AG08395 (cell line): ENCODE results near the gene SPRR2D.
"Not testable (repeated sequence)": the region's sequence is repeated elsewhere in the genome, so short reads cannot be mapped to it uniquely, and the experiment has no call there.

Experiments used
- DNase-seq: peaks from one replicate; pipeline ENCODE4 v3.0.0; 2012; ENCODE audit warnings: mixed read lengths, low spot score

Gene SPRR2D

GRCh38 chr1:153040950-153041631, at the start of gene SPRR2D:
SPRR2D (minus strand) TSS chr1:153041120; CDS start chr1:153040346, 774 bp downstream.
- DNase-seq: no peak

GRCh38 chr1:153087652-153088051, 46.7 kb upstream of the SPRR2D start:
- DNase-seq: no peak

DNA sequence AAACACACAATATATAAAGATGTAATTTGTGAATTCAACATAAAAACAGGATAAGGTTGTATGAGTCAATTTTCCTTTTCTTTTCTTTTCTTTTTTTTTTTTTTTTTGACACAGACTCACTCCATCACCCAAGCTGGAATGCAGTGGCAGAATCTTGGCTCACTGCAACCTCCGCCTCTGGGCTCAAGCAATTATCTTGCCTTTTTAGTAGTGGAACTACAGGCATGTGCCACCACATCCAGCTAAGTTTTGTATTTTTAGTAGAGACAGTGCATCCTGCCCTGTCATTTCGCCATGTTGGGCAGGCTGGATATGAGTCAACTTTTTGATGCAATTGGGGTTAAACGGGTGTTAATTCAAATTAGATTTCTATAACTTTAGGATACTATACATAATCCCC, 40.8 kb upstream of the SPRR2D start:
- no peak for DNase-seq

- no peak for DNase-seq
Observed at GRCh38 chr1:153072806-153073726, 32.1 kb upstream of the SPRR2D start.

DNA sequence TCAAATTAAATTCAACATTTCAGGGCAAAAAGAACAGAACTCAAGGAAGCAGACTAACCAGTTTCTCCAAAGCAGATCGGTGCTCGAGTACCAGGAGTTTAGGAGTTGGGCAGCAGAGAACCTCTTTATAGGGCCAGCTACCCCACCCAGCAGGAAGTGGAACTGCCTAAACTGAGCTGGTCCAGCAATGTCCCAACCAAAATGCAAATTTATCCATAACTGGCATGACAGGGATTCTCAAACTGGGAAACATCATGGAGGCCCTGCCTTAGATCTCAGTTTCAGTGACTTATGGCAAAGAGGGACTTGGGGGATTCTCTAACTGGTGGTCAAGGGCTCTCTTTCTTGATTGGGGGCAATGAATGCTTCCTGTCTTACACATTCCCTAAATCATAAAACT, 30.6 kb upstream of the SPRR2D start, which contains the start of gene SPRR2B:
SPRR2B (minus strand) TSS at position 101 of the 400 bp plus-strand sequence. CDS start 772 bp downstream, outside the sequence.
- no peak for DNase-seq

- no peak for DNase-seq
Observed at GRCh38 chr1:153070243-153070642, 29.3 kb upstream of the SPRR2D start.

DNA sequence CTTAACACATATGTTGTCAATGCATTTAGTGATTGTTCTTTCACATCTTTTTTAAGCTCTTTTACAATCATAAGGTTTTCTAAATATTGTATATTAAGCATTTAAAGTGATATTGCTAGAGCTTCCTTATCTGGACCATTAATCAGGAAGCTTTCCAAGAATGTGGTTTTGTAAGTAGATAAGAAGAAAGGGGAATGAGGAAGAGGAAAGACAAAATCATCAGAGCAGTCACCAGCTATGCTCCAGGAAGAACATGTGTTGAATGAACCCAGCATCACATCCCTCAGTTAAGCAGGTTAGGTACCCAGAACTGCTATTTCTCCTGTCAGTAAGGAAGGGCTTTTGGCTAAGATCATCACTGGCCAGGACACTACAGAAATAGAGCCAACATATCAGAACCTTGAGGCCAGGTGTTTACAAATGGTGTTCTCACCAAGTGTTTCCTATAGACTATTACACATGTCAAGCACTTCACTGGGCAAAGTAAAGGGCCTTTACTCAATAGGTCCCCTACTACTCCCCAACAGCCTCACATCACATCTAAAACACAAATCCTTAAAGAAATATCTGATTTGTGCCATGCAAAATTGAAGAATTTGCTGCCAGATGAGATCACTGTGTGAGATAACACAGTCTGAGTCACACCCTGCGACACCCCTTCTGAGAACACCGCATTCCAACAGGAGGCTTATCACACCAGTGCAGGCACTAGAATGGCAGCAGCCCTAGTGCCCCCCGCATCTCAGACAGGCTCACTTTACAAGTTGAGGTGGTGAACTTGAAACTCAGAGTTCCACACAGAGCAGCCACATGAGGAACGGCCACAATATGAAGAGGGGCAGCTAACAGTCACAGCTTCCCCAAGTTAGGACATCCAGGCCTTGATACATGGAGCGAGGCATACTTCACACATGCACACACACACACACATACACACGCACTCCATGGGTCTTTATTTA, 18.2 kb upstream of the SPRR2D start:
- DNase-seq: no peak

GRCh38 chr1:153058154-153058553, 17.2 kb upstream of the SPRR2D start:
- DNase-seq: no peak

DNA sequence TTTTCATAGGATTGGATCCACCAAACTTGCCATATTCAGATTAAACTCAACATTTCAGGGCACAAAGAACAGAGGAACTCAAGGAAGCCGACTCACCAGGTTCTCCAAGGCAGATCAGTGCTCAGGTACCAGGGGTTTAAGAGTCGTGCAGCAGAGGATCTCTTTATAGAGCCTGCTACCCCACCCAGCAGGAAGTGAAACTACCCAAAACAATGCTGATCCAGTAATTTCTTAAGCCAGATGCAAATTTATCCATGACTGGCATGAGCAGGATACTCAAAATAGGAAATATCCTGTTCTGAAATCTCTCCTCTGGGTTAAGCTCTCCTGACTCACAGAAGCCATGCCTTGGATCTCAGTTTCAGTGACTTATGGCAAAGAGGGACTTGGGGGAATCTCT, 16.5 kb upstream of the SPRR2D start, which contains the start of gene SPRR2A:
SPRR2A (minus strand) TSS at position 138 of the 400 bp plus-strand sequence. CDS start 777 bp downstream, outside the sequence.
- no peak for DNase-seq

GRCh38 chr1:153056111-153056510, 15.2 kb upstream of the SPRR2D start:
- DNase-seq: not testable (repeated sequence)

DNA sequence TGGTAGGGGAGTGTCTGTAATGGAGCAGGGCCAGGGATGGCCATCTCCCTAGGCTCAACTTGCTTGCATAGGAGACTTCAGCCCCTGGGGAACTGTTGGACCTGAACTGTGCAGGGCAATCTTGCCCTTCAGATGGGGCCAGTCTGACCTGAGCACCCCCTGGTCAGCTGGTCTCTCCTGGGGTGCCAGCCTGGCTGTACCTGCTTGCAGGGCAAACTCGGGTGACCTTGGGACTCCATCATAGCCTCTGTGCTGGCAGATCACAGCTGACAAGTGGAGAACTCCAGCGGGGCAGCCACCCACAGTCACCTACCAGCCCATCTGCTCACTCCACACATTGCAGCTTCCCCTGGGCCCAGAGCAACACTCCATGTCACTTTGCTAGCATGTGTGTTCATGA, 8.3 kb upstream of the SPRR2D start:
- no peak for DNase-seq

- DNase-seq: no peak
Observed at GRCh38 chr1:153035211-153035610, 5.7 kb downstream of the SPRR2D start.

DNA sequence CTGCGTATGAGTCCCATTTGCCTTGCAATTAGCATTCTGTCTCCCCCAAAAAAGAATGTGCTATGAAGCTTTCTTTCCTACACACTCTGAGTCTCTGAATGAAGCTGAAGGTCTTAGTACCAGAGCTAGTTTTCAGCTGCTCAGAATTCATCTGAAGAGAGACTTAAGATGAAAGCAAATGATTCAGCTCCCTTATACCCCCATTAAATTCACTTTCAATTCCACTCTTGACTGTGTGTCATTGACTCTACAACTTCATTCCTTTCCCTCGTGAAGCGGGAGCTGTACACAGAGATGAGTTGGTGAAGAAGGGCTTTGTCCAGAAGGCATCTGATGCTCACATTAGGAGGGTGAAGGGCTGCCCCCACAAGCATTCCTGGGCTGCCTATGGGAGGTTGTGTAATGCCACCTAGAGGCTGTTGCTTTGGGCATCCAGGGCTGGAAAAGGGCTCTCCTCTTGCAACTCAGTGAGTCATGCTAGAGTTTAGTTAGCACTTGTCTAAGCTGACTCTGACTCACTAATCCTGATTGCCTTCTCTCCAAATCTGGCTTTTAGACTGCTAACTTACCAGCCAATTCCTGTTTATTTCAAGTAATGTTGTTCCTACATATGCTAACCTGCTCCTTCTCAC, 8.1 kb downstream of the SPRR2D start:
- peak; percentile 10 for DNase-seq

DNA sequence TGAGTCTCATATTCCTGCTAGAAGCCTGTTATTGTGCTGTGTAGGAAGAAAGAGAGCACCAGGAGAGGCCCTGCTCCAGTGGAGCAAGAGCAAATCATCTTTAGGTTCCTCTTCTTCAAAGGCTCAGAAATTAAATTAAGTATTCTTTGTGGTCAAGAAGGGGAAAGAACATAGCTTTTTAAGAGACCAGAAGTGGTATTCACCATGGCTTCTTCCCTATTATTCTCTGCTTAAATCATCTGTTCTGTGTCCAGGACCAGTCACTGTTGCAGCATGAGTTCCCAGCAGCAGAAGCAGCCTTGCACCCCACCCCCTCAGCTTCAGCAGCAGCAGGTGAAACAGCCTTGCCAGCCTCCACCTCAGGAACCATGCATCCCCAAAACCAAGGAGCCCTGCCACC, 8.8 kb downstream of the SPRR2D start:
- no peak for DNase-seq

DNA sequence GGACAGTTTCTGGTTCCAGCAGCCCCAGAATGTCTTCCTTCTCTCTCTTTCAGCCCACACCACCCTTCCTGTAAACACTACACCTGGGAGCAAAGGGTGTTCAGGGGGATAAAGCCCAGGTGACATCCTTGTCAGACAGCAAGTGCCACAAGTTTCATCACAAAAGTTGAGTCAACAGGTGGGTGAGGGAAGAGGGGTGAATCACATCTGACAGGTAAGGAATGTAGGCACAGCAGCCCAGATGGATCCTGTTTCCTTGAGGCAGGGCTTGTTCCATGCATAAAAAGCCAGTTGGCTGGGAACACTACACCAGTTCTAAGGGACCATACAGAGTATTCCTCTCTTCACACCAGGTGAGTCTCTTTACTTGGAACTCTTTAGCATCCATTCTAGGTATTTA, 10.0 kb downstream of the SPRR2D start, which contains the start of gene SPRR1B:
SPRR1B (plus strand) TSS at position 309 of the 400 bp plus-strand sequence. CDS start 1,143 bp downstream, outside the sequence.
- no peak for DNase-seq

DNA sequence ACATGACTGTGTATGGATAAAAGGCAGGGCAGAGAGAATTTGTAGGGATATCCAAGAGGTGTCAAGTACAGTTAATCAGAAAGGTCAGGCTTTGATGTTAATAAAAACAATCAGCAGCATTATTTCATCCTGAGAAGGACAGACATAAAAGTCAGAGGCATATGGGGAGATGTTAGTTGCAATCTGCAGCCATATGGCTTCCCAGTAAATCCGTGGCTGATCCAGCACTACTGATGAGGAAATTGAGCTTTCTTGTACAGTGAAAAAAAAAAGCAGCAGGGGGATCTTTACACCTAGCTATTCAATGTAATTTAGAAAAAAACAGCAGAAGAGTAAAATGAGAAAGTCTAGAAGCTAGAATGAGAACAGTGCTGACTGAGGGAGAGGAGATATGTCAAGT, 12.2 kb downstream of the SPRR2D start:
- DNase-seq: no peak

DNA sequence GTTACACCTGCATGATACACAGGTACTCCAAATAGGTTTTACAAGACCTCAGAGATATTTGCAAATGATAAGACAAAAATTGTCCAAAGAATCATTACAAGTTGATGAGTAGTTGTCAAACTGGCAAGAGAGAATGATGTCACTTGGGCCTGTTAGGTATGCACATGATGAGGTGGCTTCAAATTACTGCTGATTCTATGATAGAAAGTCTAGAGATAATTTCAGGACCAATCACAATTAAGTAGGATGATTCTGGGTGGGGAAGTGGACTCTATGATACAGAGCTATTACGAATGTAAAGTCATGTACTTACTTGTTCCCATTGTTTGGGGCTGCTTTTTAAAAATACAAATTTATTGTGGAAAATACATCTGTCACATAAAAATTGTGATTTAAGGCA, 15.1 kb downstream of the SPRR2D start:
- DNase-seq: no peak

GRCh38 chr1:153024413-153024812, 16.5 kb downstream of the SPRR2D start:
- DNase-seq: no peak

DNA sequence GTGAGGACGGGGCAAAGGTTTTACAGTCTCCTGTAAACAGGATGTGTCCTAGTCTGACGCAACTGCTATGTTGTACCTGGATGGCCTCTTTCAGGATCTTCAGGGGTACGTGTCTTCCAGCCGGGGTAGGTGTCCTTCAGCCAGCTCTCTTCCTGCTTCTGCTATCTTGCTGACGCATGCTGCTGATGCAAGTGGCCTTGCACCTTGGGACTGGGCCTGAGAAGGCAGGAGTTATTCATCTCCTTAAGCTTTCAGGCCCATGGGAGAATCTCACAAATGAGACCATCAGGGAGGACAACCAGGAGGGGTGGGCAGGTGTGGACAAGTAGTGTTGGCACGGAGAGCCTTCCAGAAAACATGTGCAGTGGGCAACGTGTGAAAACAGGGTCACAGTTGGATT, 17.8 kb downstream of the SPRR2D start:
- no peak for DNase-seq

DNA sequence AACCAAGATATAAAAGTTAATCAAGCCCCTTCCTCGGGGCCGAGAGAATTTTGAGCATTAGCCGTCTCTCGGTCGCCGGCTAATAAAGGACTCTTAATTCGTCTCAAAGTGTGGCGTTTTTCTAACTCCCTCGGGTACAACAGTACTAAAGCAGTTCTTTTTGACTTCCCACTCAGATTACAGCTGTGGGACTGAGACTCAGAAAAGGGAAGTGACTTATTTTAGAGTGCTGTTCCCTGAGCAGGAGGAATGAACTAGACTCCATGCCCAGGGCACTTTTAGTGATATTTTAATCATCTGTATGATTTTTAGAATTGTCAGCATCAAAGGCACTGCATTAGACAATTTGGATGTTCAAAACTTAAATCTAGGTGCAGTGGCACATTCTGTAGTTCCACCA, 18.6 kb downstream of the SPRR2D start:
- DNase-seq: not testable (repeated sequence)

DNA sequence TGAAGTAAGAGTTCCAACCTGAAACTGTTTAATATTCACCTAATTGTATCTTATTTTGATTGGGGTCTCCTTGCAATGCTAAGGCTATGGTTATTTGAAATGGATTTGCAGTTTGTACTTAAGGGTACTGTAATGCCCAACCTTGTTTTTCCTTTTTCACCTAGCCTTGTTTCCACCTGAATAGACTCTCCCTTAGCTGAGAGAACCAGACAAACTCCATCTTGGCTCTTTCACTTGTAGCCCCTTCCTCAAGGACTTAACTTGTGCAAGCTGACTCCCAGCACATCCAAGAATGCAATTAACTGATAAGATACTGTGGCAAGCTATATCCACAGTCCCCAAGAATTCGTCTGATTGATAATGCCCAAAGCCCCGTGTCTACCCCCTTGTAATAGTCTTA, 19.1 kb downstream of the SPRR2D start:
- not testable (repeated sequence) for DNase-seq
